Fibroblast of skin of back (primary cell): ENCODE data around the gene PTOV1.

ENCODE experiments used
- DNase-seq: peaks from one replicate; pipeline ENCODE4 v3.0.0-alpha.2; 2013

The PTOV1 gene

GRCh38 chr19:49889687-49890348 lies 38.9 kb downstream of the PTOV1 start:
- peak; percentile 72 for DNase-seq

- no peak for DNase-seq
Observed at GRCh38 chr19:49890349-49891311, 39.7 kb downstream of the PTOV1 start.

GRCh38 chr19:49891393-49891792 lies 40.4 kb downstream of the PTOV1 start:
- no peak for DNase-seq

DNA sequence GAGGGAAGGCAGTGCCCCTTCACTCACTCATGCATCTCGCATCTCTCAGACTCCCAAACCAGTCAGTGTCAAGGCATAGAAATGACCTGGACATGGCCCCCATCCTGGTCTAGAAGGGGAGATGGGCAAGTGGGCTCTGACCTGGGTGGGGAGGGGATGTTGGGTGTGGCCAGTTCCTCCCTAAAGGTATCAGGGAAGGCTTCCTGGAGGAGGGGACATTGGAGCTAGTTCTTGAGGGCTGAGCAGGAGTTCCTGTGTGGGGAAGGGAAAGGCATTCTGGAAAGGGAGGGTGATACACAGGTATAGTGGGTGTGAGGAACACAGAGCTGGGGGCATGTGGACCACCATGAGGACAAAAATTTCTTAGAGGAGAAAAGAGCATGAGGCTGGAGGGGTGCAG lies 41.8 kb downstream of the PTOV1 start:
- no peak for DNase-seq

DNA sequence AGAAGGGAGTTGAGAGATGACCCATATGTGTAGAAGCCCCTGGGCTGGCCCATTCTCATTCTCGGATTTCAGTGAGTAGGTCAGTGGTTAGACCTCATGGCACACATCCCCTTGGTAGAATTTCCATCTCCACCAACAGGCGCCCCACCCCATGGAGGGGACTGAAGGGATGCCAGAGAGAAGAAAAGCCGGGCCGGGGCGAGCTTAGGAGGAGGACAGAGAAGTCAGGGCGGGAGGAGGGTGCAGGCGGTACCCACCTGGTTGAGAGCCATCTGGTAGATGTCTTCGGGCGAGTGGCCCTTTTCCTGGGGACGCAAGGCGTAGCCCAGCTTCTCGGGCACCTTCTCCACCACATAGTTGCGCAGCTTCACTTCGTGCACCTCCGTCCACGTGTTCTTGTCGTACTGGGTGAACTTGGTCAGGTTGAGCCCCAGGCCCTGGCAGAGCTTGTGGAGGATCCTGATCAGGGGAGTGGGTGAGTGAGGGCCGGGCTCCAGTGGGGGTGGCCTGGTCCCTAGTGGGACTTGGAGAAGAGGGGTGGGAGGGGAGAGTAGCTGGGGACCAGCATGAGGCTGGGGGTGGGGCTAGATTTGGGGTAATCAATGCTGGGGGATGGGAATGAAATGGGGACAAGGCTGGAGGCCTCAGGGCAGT lies 43.2 kb downstream of the PTOV1 start:
- DNase-seq, result no peak

DNA sequence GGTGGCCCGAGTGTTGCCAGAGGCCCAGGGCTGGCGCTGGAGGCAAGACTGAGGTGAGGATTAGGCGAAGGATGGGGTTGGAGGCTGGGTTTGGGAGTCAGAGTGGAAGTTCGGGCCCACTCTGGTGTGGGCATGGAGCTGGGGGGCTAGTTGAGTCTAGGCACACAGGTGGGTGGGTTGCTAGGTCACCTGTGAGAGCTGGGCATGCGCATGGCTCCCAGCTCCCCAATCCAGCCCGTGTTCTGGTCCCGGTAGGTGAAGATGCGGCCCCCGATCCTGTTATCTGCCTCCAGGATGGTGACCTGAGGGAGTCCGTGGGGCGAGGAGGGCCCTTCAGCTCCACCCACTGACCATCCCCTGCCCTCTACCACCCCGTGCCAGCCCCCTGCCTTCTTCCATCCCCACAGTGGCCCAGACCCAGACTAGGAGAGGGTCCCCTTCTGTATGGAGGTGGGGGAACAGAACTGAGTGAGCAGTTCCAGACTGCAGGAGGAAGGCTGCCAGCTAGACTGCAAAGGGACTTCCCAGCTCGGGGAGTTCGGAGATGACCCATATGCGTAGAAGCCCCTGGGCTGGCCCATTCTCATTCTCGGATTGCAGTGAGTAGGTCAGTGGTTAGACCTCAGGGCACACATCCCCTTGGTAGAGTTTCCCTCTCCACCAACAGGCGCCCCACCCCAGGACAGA lies 44.1 kb downstream of the PTOV1 start:
- DNase-seq, result no peak

DNA sequence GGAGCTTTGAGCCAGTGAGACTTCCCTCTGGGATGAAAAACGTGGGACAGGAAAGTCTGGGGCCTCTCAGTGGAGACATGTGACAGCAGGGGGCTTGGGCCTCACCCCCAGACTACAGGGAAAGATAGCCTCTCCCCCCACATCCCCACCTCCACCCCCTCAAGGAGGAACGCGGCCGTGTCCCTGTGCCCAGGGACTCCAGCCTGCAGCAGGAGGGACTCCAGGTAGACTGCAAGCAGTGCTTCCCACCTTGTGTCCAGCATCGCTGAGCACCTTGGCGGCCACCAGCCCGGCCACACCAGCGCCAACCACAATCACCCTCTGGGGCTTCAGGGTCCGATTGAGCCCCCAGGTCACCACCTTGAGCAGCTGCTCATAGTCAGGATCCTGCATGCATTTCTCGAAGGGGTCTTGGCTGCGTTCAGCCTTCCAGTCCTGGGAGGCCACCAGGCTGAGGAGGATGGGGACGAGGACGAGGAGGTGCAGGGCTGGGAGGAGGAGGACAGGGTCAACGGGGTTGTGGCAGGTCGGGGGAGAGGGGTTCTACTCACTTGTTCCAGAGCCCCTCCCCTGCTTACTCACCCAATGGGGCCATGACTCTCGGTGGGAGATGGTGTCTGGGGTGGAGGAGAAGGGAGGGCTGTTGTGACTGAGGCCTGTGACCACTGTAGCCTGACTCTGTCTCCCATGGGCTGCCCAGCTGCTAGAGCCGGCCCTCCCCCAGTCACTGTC lies 44.8 kb downstream of the PTOV1 start:
- no peak for DNase-seq

DNA sequence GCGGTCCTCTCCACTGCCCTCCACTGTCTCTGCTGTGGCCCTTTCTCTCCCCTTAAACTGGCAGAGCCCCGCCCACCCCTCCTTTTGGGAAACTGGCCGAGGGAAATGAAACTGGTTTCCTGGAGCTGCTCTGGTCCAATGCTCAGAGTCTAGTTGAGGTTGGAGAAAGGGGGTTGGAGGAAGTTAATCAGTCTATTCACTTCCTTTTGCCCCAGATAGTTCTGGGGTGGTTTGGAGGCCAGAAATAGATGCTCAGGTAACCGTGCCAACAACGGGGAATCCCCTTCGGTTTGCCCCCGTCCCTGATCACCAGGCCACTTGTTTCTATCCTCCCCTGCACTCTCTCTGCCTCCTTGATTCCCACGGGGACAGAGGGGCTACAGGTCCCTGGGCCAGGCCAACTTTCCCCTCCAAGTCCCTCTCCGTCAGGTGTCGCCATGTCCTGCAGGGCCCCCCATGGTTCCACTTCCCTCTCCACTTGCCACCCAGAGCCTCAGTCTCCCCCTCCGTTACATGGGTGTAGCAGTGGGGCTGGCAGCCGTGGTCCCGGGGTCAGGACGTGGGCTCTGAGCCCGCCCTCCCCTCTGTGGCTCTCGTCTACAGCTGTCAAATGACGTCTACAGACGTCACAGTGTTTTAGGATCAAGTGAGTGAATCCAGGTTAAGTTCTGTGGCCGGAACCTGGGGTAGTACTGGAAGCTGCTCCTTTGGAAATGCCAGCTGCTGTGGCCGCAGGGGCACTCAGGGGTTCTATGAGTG lies 46.1 kb downstream of the PTOV1 start, which contains the start of gene IL4I1:
Gene IL4I1, minus strand, starts transcription at position 25 of the 759 bp plus-strand sequence. CDS start 727 bp downstream, outside the sequence.
- DNase-seq, result no peak

GRCh38 chr19:49904136-49904535 lies 53.2 kb downstream of the PTOV1 start:
- DNase-seq, result no peak

- DNase-seq, result no peak
Observed at GRCh38 chr19:49906879-49907564, 56.1 kb downstream of the PTOV1 start.

- no peak for DNase-seq
Observed at GRCh38 chr19:49907745-49908446, 56.9 kb downstream of the PTOV1 start.

DNA sequence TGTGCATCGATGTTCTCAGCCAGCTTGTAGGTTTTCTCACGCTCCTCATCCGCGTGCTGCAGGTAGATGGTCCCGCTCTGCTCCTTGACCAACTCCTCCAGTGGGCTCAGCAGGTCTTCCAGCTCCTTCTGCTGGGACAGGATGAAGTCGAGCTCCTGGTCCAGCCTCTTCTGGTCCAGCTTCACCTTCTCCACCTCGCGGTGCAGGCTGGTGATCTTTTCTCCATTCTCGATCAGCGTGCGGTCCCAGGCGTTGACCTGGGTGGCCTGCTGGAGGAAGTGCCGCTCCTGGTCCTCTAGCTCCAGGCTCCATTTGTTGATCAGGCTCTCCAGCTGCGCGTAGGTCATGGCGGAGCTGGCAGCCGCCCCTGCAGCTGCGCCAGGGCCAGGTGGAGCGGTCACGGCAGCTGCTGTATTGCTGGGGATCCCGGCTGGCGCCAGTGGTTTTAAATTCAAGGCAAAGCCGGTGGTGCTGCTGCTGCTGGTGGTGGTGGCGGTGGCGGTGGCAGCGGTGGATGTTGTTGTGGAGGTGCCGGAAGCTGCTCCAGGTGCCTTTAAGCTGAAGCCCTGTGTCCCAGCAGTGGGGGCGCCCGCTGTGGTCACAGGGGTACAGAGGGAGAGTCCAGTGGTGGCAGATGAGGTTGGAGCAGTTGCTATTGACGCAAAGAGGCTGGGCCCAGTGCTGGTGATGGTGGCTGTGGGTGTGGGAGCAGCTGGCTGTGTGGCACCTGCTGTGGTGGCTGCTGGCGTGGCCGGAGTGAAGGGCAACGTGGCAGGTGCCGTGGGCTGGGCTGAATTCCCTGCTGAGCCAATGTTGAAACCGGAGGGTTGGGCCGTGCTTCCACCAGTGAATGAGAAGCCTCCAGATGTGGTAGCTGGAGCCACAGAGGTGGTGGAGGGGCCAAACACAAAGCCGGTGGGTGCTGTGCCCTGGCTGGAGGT lies 57.8 kb downstream of the PTOV1 start:
- no peak for DNase-seq

- no peak for DNase-seq
Observed at GRCh38 chr19:49910179-49910578, 59.2 kb downstream of the PTOV1 start.
